GM18508 (cell line): ENCODE measurements around the gene GPR68.
"Not testable (repeated sequence)": the region's sequence is repeated elsewhere in the genome, so short reads cannot be mapped to it uniquely, and the experiment has no call there.

Experiments
- ATAC-seq: cut with Tn5 transposase; IDR thresholded peaks from one replicate; pipeline ENCODE4 v1.9.1; 2021; ENCODE audit warnings: moderate number of reproducible peaks; ENCODE audit not compliant: insufficient read depth, unreplicated experiment

Gene GPR68

GRCh38 chr14:91202234-91202974 lies 42.1 kb downstream of the GPR68 start:
- no peak for ATAC-seq

DNA sequence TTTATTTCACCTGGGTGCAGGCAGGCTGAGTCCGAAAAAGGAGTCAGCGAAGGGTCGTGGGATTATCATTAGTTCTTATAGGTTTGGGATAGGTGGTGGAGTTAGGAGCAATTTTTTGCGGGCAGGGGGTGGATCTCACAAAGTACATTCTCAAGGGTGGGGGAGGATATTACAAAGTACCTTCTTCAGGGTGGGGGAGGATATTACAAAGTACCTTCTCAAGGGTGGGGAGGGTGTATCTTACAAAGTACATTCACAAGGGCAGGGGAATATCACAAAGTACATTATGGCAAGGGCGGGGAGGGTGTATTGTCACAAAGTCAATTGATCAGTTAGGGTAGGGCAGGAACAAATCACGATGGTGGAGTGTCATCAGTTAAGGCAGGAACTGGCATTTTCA lies 43.7 kb downstream of the GPR68 start:
- not testable (repeated sequence) for ATAC-seq

GRCh38 chr14:91197631-91198030 lies 46.9 kb downstream of the GPR68 start:
- ATAC-seq = no peak

DNA sequence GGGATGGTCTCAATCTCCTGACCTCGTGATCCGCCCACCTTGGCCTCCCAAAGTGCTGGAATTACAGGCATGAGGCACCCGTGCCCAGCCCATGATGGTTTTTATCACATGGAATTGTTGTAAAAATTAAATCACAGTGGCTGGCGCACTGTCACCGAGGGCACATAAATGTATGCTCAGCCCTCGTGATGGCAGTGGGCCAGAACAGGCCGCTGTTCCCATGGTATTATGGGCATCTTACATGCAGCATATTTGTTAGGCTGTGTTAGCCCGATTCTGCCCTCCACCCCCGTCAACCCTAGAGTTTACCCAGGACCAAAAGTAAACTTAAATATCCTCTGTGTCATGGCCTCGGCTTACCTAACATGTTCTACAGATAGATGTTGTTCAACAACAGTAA lies 48.6 kb downstream of the GPR68 start:
- no peak for ATAC-seq

- ATAC-seq = no peak
Measured at GRCh38 chr14:91193069-91193468, 51.4 kb downstream of the GPR68 start.

DNA sequence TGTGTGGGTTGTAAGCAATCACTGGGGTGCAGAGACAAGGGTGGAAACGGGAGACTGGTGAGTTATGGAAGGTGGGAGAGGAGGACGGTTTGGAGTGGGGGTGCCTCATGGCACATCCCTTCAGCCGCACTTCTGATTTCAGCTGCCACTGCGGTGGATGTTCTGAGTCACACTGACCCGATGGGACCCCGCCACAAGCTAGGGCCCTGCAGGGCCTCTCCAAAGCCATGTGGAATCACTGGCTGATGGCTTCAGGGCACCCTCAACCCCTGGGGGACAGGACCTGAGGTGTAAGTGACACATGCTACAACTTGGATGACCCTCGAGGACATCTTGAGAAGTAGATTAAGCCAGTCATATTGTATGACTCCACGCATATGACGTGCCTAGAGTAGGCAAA lies 53.7 kb downstream of the GPR68 start:
- no peak for ATAC-seq

DNA sequence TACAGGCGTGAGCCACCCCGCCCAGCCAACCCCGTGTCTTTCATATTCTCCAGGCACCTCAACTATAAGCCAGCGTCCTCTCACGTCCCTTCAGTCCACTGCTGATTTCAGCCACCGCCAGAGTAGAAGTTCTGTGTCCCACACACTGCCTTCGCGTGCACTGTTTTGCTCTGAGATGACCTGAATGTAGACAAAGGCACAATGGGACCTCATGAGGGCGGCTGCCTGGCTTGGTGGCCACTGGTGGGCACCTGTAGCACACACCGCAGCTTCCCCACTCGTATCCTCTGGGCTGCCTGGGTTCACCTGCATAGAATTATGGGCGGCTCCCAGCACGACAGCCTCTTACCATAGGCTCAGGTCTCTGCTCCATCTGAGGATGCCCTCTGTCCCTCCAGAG lies 57.2 kb downstream of the GPR68 start:
- ATAC-seq = no peak

- ATAC-seq = no peak
Measured at GRCh38 chr14:91186515-91187066, 57.9 kb downstream of the GPR68 start.

- ATAC-seq = no peak
Measured at GRCh38 chr14:91185721-91186120, 58.8 kb downstream of the GPR68 start.

- no peak for ATAC-seq
Measured at GRCh38 chr14:91184559-91184958, 59.9 kb downstream of the GPR68 start.

DNA sequence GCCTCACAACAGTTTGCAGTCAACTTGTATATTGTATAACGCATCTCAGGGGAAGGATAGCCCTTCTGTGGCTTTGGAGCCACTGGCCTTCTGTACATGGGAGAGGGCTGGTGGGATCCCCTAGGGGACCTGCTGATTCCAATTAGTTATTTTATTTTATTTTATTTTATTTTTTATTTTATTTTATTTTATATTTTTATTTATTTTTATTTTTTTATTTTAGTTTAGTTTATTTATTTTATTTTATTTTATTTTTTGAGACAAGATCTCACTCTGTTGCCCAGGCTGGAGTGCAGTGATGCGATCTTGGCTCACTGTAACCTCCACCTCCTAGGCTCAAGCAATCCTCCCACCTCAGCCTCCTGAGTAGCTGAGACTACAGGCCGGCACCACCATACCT lies 61.8 kb downstream of the GPR68 start:
- ATAC-seq = not testable (repeated sequence)
